Sigmoid colon (tissue), 4 donors: ENCODE results near the gene PLEKHA8.

Experiments used
- POLR2A ChIP-seq, 2 donors: fragments of 450-650 bp; IDR thresholded peaks; one replicate each; pipeline ENCODE4 v1.6.1; 2016; ENCODE audit warnings: antibody characterized with exemption in 2 of 2, mild to moderate bottlenecking in 2 of 2, moderate library complexity in 2 of 2
- POLR2AphosphoS5 ChIP-seq, 4 donors: sonication (generic); formaldehyde crosslinking; IDR thresholded peaks; one replicate each; pipeline ENCODE4 v1.6.1; 2017; ENCODE audit warnings: antibody characterized with exemption in 4 of 4
- TF ChIP-seq, protein P1 (sequence below), 4 experiments: fragments of 450-650 bp in 3 of 4; fragments of 200-600 bp in 1 of 4; IDR thresholded peaks; one replicate each; pipeline ENCODE4 v1.5.1; 2016 to 2019; ENCODE audit warnings: antibody characterized with exemption in 4 of 4, mild to moderate bottlenecking in 3 of 4, moderate library complexity in 2 of 4

DNA sequence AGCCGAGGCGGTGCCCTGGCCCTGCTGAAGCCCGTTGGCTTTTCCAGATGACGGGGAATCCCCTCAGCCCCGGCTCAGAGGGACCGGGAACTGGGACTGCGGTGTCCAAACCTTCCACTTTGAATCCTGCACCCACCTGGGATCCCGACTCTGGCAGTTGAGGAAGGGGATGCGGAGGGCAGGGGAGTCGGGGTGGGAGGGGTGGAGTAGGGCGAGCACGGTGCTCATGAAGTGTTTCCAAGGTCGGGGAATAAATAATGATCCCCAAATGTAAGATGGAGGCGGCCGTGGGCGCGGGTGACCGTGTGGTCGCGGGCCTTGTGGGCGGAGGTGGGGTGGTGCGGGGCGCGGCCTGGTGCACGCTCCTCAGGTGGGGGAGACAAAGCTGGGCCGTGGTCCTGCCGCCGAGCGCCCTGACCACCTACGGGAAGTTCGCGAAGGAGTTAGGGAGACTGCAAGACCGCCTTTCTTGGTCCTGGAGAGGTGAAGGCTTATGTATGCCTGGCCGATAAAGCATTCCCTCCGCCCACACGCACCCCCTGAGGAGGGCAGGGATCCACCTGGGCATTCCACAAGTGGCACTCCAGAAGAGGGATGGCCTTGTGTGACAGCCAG, 108.0 kb downstream of the PLEKHA8 start:
- TF ChIP-seq POLR2A (IDR thresholded peaks at IDR 0.05) (no peak), POLR2AphosphoS5 (IDR thresholded peaks at IDR 0.05) (no peak)
- TF ChIP-seq, protein P1, sequence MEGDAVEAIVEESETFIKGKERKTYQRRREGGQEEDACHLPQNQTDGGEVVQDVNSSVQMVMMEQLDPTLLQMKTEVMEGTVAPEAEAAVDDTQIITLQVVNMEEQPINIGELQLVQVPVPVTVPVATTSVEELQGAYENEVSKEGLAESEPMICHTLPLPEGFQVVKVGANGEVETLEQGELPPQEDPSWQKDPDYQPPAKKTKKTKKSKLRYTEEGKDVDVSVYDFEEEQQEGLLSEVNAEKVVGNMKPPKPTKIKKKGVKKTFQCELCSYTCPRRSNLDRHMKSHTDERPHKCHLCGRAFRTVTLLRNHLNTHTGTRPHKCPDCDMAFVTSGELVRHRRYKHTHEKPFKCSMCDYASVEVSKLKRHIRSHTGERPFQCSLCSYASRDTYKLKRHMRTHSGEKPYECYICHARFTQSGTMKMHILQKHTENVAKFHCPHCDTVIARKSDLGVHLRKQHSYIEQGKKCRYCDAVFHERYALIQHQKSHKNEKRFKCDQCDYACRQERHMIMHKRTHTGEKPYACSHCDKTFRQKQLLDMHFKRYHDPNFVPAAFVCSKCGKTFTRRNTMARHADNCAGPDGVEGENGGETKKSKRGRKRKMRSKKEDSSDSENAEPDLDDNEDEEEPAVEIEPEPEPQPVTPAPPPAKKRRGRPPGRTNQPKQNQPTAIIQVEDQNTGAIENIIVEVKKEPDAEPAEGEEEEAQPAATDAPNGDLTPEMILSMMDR (IDR thresholded peaks at IDR 0.05) = no peak
